Measurements from ENCODE around the gene CBLB. TPM values are rescaled to one million over a fixed set of nuclear protein-coding genes. Genes with fewer than 3 reads are reported as not detected.

The CBLB gene
- total RNA-seq, 2 experiments from 2014 or later: 68.8 to 76.3 TPM

- H3K27ac Mint-ChIP-seq: peak overlapping the region; percentile 78
- peak overlapping the region; percentile 94 for H3K4me3 Mint-ChIP-seq
- peaks cover 41% of the 10 kb centered on the region for H3K36me3 Mint-ChIP-seq (ENCODE audit: low read depth)
- CTCF ChIA-PET: interaction anchor here (0.8 to 1.6 kb wide), 4 partner anchors 12 to 742 kb away, joined by 3 to 5 read pairs (median 3); no protein-coding TSS in a partner anchor
- H3K27me3 Mint-ChIP-seq: no peaks in the 10 kb centered on the region
- H3K9me3 Mint-ChIP-seq: no peaks in the 10 kb centered on the region
- POLR2A ChIA-PET: interaction anchor here (0.6 to 4.5 kb wide), 10 partner anchors 9 to 499 kb away, joined by 3 to 28 read pairs (median 7); no protein-coding TSS in a partner anchor
- peak; percentile 19 for DNase-seq
- peaks cover 41% of the 10 kb centered on the region for H3K4me1 Mint-ChIP-seq
Observed at GRCh38 chr3:105866656-105867653, 1.9 kb downstream of the CBLB start.

DNA sequence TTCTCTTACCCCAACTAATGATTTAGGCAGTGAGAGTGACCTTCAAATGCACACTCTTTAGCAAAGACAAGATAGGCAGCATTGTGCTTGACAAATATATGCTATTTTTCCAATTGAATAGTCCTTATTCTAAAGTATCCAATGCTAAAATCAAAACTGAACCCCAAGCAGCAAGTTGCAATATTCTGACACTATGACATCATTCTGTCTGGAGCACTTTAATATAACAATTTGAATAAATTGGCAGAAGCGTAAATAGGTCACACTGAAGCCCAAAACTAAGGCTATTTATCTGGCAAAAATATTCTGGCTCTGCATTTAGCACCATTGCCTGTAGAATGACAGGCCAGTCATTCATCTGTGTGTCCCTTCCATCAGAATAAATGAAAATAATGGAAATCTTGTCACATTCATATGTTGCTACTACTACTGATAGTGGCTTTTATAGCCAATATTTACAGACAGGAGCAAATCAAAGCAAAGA, 2.9 kb downstream of the CBLB start:
- CTCF ChIA-PET: no interaction called here
- POLR2A ChIA-PET: interaction anchor here (4.5 kb wide), 1 partner anchor 30 kb away, joined by 28 read pairs; no protein-coding TSS in a partner anchor
- no peak for DNase-seq

DNA sequence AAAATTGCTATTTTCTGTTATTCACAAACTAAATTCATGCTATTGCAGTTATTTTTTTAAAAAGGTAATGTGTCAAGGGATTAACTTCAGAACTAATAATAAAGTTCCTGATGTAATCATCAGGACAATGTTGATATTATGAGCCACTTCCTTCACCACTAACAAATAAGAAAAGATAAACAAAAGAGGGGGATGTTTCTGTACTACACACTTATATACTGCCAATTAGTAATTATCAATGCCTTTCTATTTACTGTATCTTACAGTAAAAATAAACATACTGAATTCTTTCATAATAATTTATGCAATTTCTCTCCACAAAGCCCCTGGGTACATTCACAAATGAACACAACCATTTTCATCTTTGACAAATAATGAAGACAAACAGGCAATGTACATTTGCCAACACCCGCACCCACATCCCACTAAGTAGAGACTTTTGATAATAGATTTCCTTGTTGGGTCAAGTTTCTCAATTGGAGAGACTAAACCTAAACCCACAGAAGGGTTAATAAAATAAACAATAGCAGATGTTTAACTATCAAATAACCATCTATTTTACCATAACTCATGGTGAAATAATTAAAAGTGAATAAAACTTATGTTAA, 3.7 kb downstream of the CBLB start:
- H3K4me1 Mint-ChIP-seq: peaks cover 37% of the 10 kb centered on the region
- H3K9me3 Mint-ChIP-seq: no peaks in the 10 kb centered on the region
- H3K27ac Mint-ChIP-seq: no peak overlapping the region
- ChIA-PET POLR2A (no interaction called here), CTCF (no interaction called here)
- DNase-seq: no peak
- H3K4me3 Mint-ChIP-seq: peak overlapping the region; percentile 38
- H3K36me3 Mint-ChIP-seq (ENCODE audit: low read depth): peaks cover 46% of the 10 kb centered on the region
- H3K27me3 Mint-ChIP-seq: no peaks in the 10 kb centered on the region

More for the DNA sequence above, 2.9 kb downstream of the CBLB start:
- H3K27ac Mint-ChIP-seq: peak overlapping the region; percentile 12
- peaks cover 41% of the 10 kb centered on the region for H3K4me1 Mint-ChIP-seq
- no peaks in the 10 kb centered on the region for H3K27me3 Mint-ChIP-seq
- H3K36me3 Mint-ChIP-seq (ENCODE audit: low read depth): peaks cover 41% of the 10 kb centered on the region
- no peaks in the 10 kb centered on the region for H3K9me3 Mint-ChIP-seq
- peak overlapping the region; percentile 94 for H3K4me3 Mint-ChIP-seq

DNA sequence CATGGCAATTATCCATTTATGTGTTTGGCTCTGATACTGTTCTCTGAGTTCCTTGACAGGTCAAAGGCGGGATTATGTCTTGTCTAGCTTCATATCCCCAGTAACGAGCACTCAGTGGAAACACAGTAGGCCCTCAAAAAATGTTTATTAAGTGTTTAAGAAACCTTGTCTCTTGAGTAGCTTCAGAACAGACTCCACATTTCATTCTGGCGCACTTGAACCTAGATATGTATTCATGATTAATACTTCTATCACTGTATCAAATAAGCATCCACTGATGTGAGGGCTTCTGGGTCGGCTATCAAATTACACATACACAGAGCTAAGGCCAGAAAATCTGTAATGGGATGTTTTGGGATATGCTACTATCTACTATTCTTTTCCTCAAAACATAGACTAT, 4.6 kb downstream of the CBLB start:
- CTCF ChIA-PET: no interaction called here

DNA sequence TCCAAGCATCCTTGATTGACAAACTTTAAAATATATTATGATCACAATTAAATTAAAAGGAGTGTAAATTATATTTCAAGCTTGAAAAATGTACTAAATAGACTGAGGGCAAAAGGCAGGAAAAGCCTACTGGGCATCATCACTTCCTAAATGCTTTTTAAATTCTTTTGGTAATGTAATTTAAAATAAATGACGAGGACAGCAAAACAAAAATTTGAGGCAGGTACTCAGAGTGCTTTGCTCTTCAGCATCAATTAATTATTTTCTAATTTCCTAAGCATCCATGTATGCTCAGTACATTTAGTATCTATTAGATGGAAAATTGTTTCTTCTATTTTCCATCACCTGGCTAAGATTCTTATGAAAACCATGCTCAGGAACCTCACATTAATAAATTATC, 5.2 kb downstream of the CBLB start:
- ChIA-PET POLR2A (interaction anchor here (1.0 kb wide), 1 partner anchor 26 kb away, joined by 3 read pairs; no protein-coding TSS in a partner anchor), CTCF (no interaction called here)
- H3K4me3 Mint-ChIP-seq: no peak overlapping the region
- no peaks in the 10 kb centered on the region for H3K27me3 Mint-ChIP-seq
- peaks cover 34% of the 10 kb centered on the region for H3K4me1 Mint-ChIP-seq
- no peak for DNase-seq
- no peak overlapping the region for H3K27ac Mint-ChIP-seq
- peaks cover 56% of the 10 kb centered on the region for H3K36me3 Mint-ChIP-seq (ENCODE audit: low read depth)
- H3K9me3 Mint-ChIP-seq: no peaks in the 10 kb centered on the region

More for the DNA sequence above, 4.6 kb downstream of the CBLB start:
- no peak for DNase-seq
- Mint-ChIP-seq H3K27ac (no peak overlapping the region), H3K4me1 (peaks cover 31% of the 10 kb centered on the region), H3K27me3 (no peaks in the 10 kb centered on the region), H3K9me3 (no peaks in the 10 kb centered on the region), H3K36me3 (ENCODE audit: low read depth) (peaks cover 52% of the 10 kb centered on the region), H3K4me3 (no peak overlapping the region)
- POLR2A ChIA-PET: interaction anchor here (1.0 kb wide), 1 partner anchor 27 kb away, joined by 3 read pairs; no protein-coding TSS in a partner anchor

- Mint-ChIP-seq H3K27me3 (no peaks in the 10 kb centered on the region), H3K4me3 (no peak overlapping the region), H3K36me3 (ENCODE audit: low read depth) (peaks cover 53% of the 10 kb centered on the region), H3K9me3 (no peaks in the 10 kb centered on the region), H3K27ac (no peak overlapping the region), H3K4me1 (peaks cover 37% of the 10 kb centered on the region)
- DNase-seq: no peak
- CTCF ChIA-PET: no interaction called here
- POLR2A ChIA-PET: interaction anchor here (1.0 to 1.2 kb wide), 2 partner anchors 38 to 314 kb away, joined by 3 read pairs; no protein-coding TSS in a partner anchor
Observed at GRCh38 chr3:105862217-105862616, 6.6 kb downstream of the CBLB start.

DNA sequence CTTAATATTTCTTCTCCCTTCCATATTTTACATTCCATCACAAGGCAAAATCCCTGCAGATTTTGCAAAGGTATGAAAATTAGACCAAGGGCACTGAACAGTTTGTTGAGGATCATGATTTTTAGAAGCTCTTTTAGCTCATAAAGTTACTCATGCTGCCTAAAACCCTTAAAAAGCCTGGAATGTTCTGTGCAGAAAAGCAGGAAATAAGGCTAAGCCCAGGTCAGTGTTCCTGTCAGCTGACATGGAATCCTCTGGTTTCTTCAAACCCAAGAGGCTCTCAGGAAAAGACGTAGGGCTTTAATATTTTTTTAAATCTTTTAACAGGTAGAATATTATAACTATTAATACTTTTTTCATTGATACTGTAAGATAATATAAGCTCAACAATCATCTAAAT, 8.2 kb downstream of the CBLB start:
- H3K9me3 Mint-ChIP-seq: no peaks in the 10 kb centered on the region
- no peaks in the 10 kb centered on the region for H3K27me3 Mint-ChIP-seq
- ChIA-PET CTCF (no interaction called here), POLR2A (interaction anchor here (1.0 kb wide), 1 partner anchor 51 kb away, joined by 3 read pairs; no protein-coding TSS in a partner anchor)
- H3K4me1 Mint-ChIP-seq: peaks cover 24% of the 10 kb centered on the region
- no peak for DNase-seq
- no peak overlapping the region for H3K27ac Mint-ChIP-seq
- H3K36me3 Mint-ChIP-seq (ENCODE audit: low read depth): peaks cover 42% of the 10 kb centered on the region
- H3K4me3 Mint-ChIP-seq: no peak overlapping the region

DNA sequence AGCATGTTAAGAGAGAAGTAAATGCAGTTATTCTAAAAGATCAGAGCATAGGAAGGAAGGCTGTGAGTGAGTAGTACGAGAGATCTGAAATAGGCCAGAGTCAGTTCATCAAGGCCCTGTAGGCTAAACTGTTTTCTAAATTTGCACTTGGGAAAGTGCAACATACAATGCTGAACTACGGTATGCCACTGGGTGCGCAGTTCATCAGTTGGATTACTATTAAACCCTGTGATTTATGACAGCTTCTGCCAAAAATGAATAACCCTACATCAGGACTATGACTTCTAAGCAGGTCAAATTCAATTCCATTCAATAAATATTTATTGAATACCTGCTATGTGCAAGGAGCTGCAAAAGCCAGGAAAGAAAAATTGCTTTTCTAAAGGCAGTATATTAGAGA, 10.8 kb downstream of the CBLB start:
- H3K4me1 Mint-ChIP-seq: peaks cover 13% of the 10 kb centered on the region
- no peak overlapping the region for H3K27ac Mint-ChIP-seq
- H3K9me3 Mint-ChIP-seq: peaks cover 6% of the 10 kb centered on the region
- no peaks in the 10 kb centered on the region for H3K27me3 Mint-ChIP-seq
- no peak for DNase-seq
- ChIA-PET CTCF (interaction anchor here (0.6 kb wide), 1 partner anchor 22 kb away, joined by 4 read pairs; no protein-coding TSS in a partner anchor), POLR2A (interaction anchor here (1.0 to 1.3 kb wide), 2 partner anchors 10 to 102 kb away, joined by 3 to 7 read pairs; partner anchors contain the start of gene CBLB)
- no peak overlapping the region for H3K4me3 Mint-ChIP-seq
- H3K36me3 Mint-ChIP-seq (ENCODE audit: low read depth): peaks cover 48% of the 10 kb centered on the region

DNA sequence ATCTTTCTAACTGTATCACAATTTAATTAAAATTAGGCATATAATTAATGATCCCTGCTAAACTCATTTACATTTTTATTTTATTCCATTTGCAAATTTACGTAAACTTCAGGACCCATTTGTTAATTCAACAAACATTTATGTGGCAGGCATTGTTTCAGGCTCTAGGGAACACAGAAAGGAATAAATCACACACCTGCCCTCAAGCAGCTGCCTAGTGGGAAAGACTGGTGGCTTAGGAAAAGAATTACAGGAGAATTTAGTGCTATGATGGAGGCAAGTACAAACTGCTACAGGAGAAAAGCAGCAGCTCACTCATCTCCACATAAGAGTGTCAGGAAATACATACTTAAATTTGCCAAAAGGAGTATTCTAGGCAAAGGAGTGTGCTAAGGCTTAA, 11.2 kb downstream of the CBLB start:
- Mint-ChIP-seq H3K9me3 (peaks cover 6% of the 10 kb centered on the region), H3K27me3 (no peaks in the 10 kb centered on the region), H3K27ac (no peak overlapping the region), H3K36me3 (ENCODE audit: low read depth) (peaks cover 52% of the 10 kb centered on the region), H3K4me1 (peaks cover 13% of the 10 kb centered on the region), H3K4me3 (no peak overlapping the region)
- CTCF ChIA-PET: no interaction called here
- DNase-seq: no peak
- POLR2A ChIA-PET: interaction anchor here (1.3 kb wide), 1 partner anchor 11 kb away, joined by 7 read pairs; the partner anchor contains the start of gene CBLB

DNA sequence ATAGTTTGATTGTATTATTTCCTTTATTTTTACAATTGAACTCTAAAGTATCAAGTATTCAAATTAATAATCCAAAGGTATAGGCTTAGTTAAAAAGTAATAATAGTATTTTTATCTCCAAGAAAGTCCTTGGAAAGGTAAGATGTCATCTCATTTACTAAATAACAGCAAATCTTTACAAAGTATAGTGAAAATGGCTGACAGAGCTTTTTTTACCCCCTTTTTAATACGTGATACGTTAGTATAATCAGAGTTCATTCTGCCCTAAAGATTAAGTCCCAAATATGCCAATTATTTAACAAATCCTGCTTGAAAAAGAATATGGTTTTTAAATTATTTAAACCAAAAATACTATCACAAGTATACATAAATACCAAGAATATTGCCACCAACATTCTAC, 12.2 kb downstream of the CBLB start:
- H3K4me3 Mint-ChIP-seq: no peak overlapping the region
- DNase-seq: no peak
- no peak overlapping the region for H3K27ac Mint-ChIP-seq
- ChIA-PET POLR2A (no interaction called here), CTCF (no interaction called here)
- no peaks in the 10 kb centered on the region for H3K27me3 Mint-ChIP-seq
- peaks cover 58% of the 10 kb centered on the region for H3K36me3 Mint-ChIP-seq (ENCODE audit: low read depth)
- H3K4me1 Mint-ChIP-seq: peaks cover 13% of the 10 kb centered on the region
- H3K9me3 Mint-ChIP-seq: peaks cover 6% of the 10 kb centered on the region

GRCh38 chr3:105853801-105854432, 14.9 kb downstream of the CBLB start:
- Mint-ChIP-seq H3K36me3 (ENCODE audit: low read depth) (peaks cover 67% of the 10 kb centered on the region), H3K27ac (no peak overlapping the region), H3K9me3 (peaks cover 11% of the 10 kb centered on the region), H3K4me3 (no peak overlapping the region), H3K4me1 (peaks cover 19% of the 10 kb centered on the region), H3K27me3 (no peaks in the 10 kb centered on the region)
- ChIA-PET CTCF (no interaction called here), POLR2A (no interaction called here)
- DNase-seq: no peak

GRCh38 chr3:105851582-105851981, 17.2 kb downstream of the CBLB start:
- no peak overlapping the region for H3K4me3 Mint-ChIP-seq
- CTCF ChIA-PET: interaction anchor here (1.2 kb wide), 1 partner anchor 11 kb away, joined by 3 read pairs; no protein-coding TSS in a partner anchor
- DNase-seq: no peak
- no peak overlapping the region for H3K27ac Mint-ChIP-seq
- peaks cover 29% of the 10 kb centered on the region for H3K4me1 Mint-ChIP-seq
- POLR2A ChIA-PET: no interaction called here
- H3K36me3 Mint-ChIP-seq (ENCODE audit: low read depth): peaks cover 69% of the 10 kb centered on the region
- H3K27me3 Mint-ChIP-seq: no peaks in the 10 kb centered on the region
- H3K9me3 Mint-ChIP-seq: peaks cover 11% of the 10 kb centered on the region
